ENCODE results near the gene TPTE2.
"Not testable (repeated sequence)": the region's sequence is repeated elsewhere in the genome, so short reads cannot be mapped to it uniquely, and the experiment has no call there.

The TPTE2 gene

GRCh38 chr13:19567820-19568534 is 6.6 kb upstream of the TPTE2 start:
- no peak for DNase-seq (ENCODE audit: low read depth in 1 of 2, low spot score in 1 of 2)

GRCh38 chr13:19561585-19561984 is 253 bp upstream of the TPTE2 start:
- DNase-seq (ENCODE audit: low read depth in 1 of 2, low spot score in 1 of 2), result no peak

- not testable (repeated sequence) for DNase-seq (ENCODE audit: low read depth in 1 of 2, low spot score in 1 of 2)
Measured at GRCh38 chr13:19560672-19561071, 660 bp downstream of the TPTE2 start.

GRCh38 chr13:19559739-19560138 is 1.6 kb downstream of the TPTE2 start:
- DNase-seq (ENCODE audit: low read depth in 1 of 2, low spot score in 1 of 2), result not testable (repeated sequence)

- DNase-seq (ENCODE audit: low read depth in 1 of 2, low spot score in 1 of 2), result not testable (repeated sequence)
Measured at GRCh38 chr13:19557287-19557686, 4.0 kb downstream of the TPTE2 start.

GRCh38 chr13:19549245-19549644 is 12.1 kb downstream of the TPTE2 start:
- DNase-seq (ENCODE audit: low read depth in 1 of 2, low spot score in 1 of 2), result not testable (repeated sequence)

GRCh38 chr13:19525634-19526033 is 35.7 kb downstream of the TPTE2 start:
- not testable (repeated sequence) for DNase-seq (ENCODE audit: low read depth in 1 of 2, low spot score in 1 of 2)

- no peak for DNase-seq (ENCODE audit: low read depth in 1 of 2, low spot score in 1 of 2)
Measured at GRCh38 chr13:19519049-19519448, 42.3 kb downstream of the TPTE2 start.

GRCh38 chr13:19507623-19508022 is 53.7 kb downstream of the TPTE2 start:
- not testable (repeated sequence) for DNase-seq (ENCODE audit: low read depth in 1 of 2, low spot score in 1 of 2)

- not testable (repeated sequence) for DNase-seq (ENCODE audit: low read depth in 1 of 2, low spot score in 1 of 2)
Measured at GRCh38 chr13:19460126-19460525, 101.2 kb downstream of the TPTE2 start.

- not testable (repeated sequence) for DNase-seq (ENCODE audit: low read depth in 1 of 2, low spot score in 1 of 2)
Measured at GRCh38 chr13:19439056-19439686, 122.2 kb downstream of the TPTE2 start.

- not testable (repeated sequence) for DNase-seq (ENCODE audit: low read depth in 1 of 2, low spot score in 1 of 2)
Measured at GRCh38 chr13:19437780-19438179, 123.6 kb downstream of the TPTE2 start.

GRCh38 chr13:19422236-19422635 is 139.1 kb downstream of the TPTE2 start:
- not testable (repeated sequence) for DNase-seq (ENCODE audit: low read depth in 1 of 2, low spot score in 1 of 2)

- DNase-seq (ENCODE audit: low read depth in 1 of 2, low spot score in 1 of 2), result not testable (repeated sequence)
Measured at GRCh38 chr13:19412494-19412893, 148.8 kb downstream of the TPTE2 start.

- DNase-seq (ENCODE audit: low read depth in 1 of 2, low spot score in 1 of 2), result not testable (repeated sequence)
Measured at GRCh38 chr13:19382746-19383511, 178.4 kb downstream of the TPTE2 start.

- DNase-seq (ENCODE audit: low read depth in 1 of 2, low spot score in 1 of 2), result no peak
Measured at GRCh38 chr13:19382111-19382510, 179.2 kb downstream of the TPTE2 start.
